ENCODE data around the gene RMDN2. TPM values are rescaled to one million over a fixed set of nuclear protein-coding genes. Genes with fewer than 3 reads are reported as not detected.

RMDN2 gene
- total RNA-seq, 1 donor from 2014 or later = 5.1 TPM

DNA sequence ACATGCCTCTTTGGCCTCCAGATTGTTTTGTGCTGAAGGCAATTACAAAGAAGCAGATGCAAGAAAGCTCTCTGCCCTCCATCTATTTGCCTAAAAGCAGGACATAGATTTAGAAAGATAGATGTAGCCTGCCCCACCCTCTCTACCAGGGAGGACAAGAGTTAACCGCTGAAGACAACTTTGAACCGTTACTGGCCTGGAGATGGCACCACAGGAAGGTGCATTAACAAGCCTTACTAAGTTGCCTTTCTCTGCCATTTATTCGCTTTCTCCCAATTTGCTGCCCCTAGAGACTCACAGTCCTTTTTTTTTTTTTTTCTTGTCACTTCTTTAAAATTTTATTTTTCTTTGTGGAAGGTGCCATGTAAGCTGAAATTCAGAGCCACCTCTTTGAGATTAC lies 28.8 kb upstream of the RMDN2 start:
- peaks cover 4% of the 10 kb centered on the region for H3K9me3 ChIP-seq (ENCODE audit: insufficient read depth, low read depth, low read length)

DNA sequence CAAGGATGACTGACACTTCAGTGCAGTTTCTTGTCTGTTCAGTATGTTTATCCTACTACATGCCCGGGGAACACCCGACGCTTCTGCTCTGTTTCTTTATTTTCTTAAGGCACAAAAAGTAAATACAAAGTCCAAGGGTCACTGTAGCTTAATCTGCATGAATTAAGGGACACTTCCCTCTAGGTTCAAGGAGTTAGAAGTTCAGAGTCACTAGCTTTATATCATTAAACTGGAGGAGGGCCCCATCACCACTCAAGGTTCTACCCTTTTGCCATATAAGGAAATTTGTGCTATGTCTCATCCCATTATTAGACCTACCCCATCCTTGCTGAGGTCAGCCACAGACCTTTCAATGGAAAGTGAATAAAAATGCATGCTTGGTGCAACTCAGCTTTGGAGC lies 27.6 kb upstream of the RMDN2 start:
- H4K20me1 ChIP-seq (ENCODE audit: insufficient read depth, low read length) = no peaks in the 10 kb centered on the region
- Mint-ChIP-seq H3K4me1 (ENCODE audit: low read depth, unreplicated experiment) (peaks cover 11% of the 10 kb centered on the region), H3K4me3 (ENCODE audit: unreplicated experiment) (no peak overlapping the region), H3K27ac (ENCODE audit: unreplicated experiment) (no peak overlapping the region), H3K36me3 (ENCODE audit: low read depth, unreplicated experiment) (peaks cover 2% of the 10 kb centered on the region), H3K27me3 (ENCODE audit: low read depth, unreplicated experiment) (no peaks in the 10 kb centered on the region), H3K9me3 (ENCODE audit: unreplicated experiment) (peaks cover 11% of the 10 kb centered on the region)
- no peak for DNase-seq (ENCODE audit: low read depth)
- no peak overlapping the region for H2AFZ ChIP-seq (ENCODE audit: low read depth, low read length)
- no peak for FAIRE-seq
- no peak overlapping the region for H3K4me2 ChIP-seq (ENCODE audit: low read length)
- H3K27me3 ChIP-seq (ENCODE audit: insufficient read depth, low read length) = no peaks in the 10 kb centered on the region
- H3K4me1 ChIP-seq (ENCODE audit: insufficient read depth, low read length) = no peaks in the 10 kb centered on the region
- no peak for TF ChIP-seq EZH2 (IDR thresholded peaks at IDR 0.05; ENCODE audit: insufficient read depth, low read length)
- TF ChIP-seq, protein P1, sequence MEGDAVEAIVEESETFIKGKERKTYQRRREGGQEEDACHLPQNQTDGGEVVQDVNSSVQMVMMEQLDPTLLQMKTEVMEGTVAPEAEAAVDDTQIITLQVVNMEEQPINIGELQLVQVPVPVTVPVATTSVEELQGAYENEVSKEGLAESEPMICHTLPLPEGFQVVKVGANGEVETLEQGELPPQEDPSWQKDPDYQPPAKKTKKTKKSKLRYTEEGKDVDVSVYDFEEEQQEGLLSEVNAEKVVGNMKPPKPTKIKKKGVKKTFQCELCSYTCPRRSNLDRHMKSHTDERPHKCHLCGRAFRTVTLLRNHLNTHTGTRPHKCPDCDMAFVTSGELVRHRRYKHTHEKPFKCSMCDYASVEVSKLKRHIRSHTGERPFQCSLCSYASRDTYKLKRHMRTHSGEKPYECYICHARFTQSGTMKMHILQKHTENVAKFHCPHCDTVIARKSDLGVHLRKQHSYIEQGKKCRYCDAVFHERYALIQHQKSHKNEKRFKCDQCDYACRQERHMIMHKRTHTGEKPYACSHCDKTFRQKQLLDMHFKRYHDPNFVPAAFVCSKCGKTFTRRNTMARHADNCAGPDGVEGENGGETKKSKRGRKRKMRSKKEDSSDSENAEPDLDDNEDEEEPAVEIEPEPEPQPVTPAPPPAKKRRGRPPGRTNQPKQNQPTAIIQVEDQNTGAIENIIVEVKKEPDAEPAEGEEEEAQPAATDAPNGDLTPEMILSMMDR (IDR thresholded peaks at IDR 0.05; ENCODE audit: insufficient read depth, low read depth, low read length) = no peak
- H3K9ac ChIP-seq (ENCODE audit: low read length) = no peak overlapping the region
- no peaks in the 10 kb centered on the region for H3K79me2 ChIP-seq (ENCODE audit: insufficient read depth, low read length)
- H3K36me3 ChIP-seq (ENCODE audit: insufficient read depth, low read length) = no peaks in the 10 kb centered on the region
- peaks cover 4% of the 10 kb centered on the region for H3K9me3 ChIP-seq (ENCODE audit: insufficient read depth, low read depth, low read length)
- H3K27ac ChIP-seq (ENCODE audit: low read depth, low read length) = no peak overlapping the region
- no peak overlapping the region for H3K4me3 ChIP-seq (ENCODE audit: insufficient read depth, low read depth, low read length)

More for the DNA sequence above, 28.8 kb upstream of the RMDN2 start:
- Histone ChIP-seq H3K4me3 (ENCODE audit: insufficient read depth, low read depth, low read length) (no peak overlapping the region), H4K20me1 (ENCODE audit: insufficient read depth, low read length) (no peaks in the 10 kb centered on the region), H3K4me1 (ENCODE audit: insufficient read depth, low read length) (no peaks in the 10 kb centered on the region), H3K27me3 (ENCODE audit: insufficient read depth, low read length) (no peaks in the 10 kb centered on the region), H3K79me2 (ENCODE audit: insufficient read depth, low read length) (no peaks in the 10 kb centered on the region), H3K4me2 (ENCODE audit: low read length) (no peak overlapping the region), H3K9ac (ENCODE audit: low read length) (no peak overlapping the region), H3K27ac (ENCODE audit: low read depth, low read length) (no peak overlapping the region), H2AFZ (ENCODE audit: low read depth, low read length) (no peak overlapping the region), H3K36me3 (ENCODE audit: insufficient read depth, low read length) (no peaks in the 10 kb centered on the region)
- Mint-ChIP-seq H3K9me3 (ENCODE audit: unreplicated experiment) (peaks cover 11% of the 10 kb centered on the region), H3K27ac (ENCODE audit: unreplicated experiment) (no peak overlapping the region), H3K4me3 (ENCODE audit: unreplicated experiment) (no peak overlapping the region), H3K4me1 (ENCODE audit: low read depth, unreplicated experiment) (peaks cover 16% of the 10 kb centered on the region), H3K36me3 (ENCODE audit: low read depth, unreplicated experiment) (peaks cover 2% of the 10 kb centered on the region), H3K27me3 (ENCODE audit: low read depth, unreplicated experiment) (no peaks in the 10 kb centered on the region)
- no peak for FAIRE-seq
- DNase-seq (ENCODE audit: low read depth) = no peak
- no peak for TF ChIP-seq EZH2 (IDR thresholded peaks at IDR 0.05; ENCODE audit: insufficient read depth, low read length)
- TF ChIP-seq, protein P1 (IDR thresholded peaks at IDR 0.05; ENCODE audit: insufficient read depth, low read depth, low read length) = no peak

GRCh38 chr2:37898448-37898847 lies 26.6 kb upstream of the RMDN2 start:
- Mint-ChIP-seq H3K27ac (ENCODE audit: unreplicated experiment) (no peak overlapping the region), H3K36me3 (ENCODE audit: low read depth, unreplicated experiment) (peaks cover 2% of the 10 kb centered on the region), H3K4me1 (ENCODE audit: low read depth, unreplicated experiment) (peaks cover 6% of the 10 kb centered on the region), H3K27me3 (ENCODE audit: low read depth, unreplicated experiment) (peaks cover 1% of the 10 kb centered on the region), H3K4me3 (ENCODE audit: unreplicated experiment) (no peak overlapping the region), H3K9me3 (ENCODE audit: unreplicated experiment) (peaks cover 10% of the 10 kb centered on the region)
- Histone ChIP-seq H2AFZ (ENCODE audit: low read depth, low read length) (no peak overlapping the region), H3K79me2 (ENCODE audit: insufficient read depth, low read length) (no peaks in the 10 kb centered on the region), H3K4me1 (ENCODE audit: insufficient read depth, low read length) (no peaks in the 10 kb centered on the region), H4K20me1 (ENCODE audit: insufficient read depth, low read length) (no peaks in the 10 kb centered on the region), H3K4me3 (ENCODE audit: insufficient read depth, low read depth, low read length) (no peak overlapping the region), H3K36me3 (ENCODE audit: insufficient read depth, low read length) (no peaks in the 10 kb centered on the region), H3K4me2 (ENCODE audit: low read length) (no peak overlapping the region), H3K9me3 (ENCODE audit: insufficient read depth, low read depth, low read length) (peaks cover 4% of the 10 kb centered on the region), H3K9ac (ENCODE audit: low read length) (no peak overlapping the region), H3K27me3 (ENCODE audit: insufficient read depth, low read length) (no peaks in the 10 kb centered on the region), H3K27ac (ENCODE audit: low read depth, low read length) (no peak overlapping the region)
- DNase-seq (ENCODE audit: low read depth) = no peak
- FAIRE-seq = no peak
- TF ChIP-seq EZH2 (IDR thresholded peaks at IDR 0.05; ENCODE audit: insufficient read depth, low read length) = no peak
- TF ChIP-seq, protein P1 (IDR thresholded peaks at IDR 0.05; ENCODE audit: insufficient read depth, low read depth, low read length) = no peak

All from astrocyte (in vitro differentiated cells and primary cell).